T-helper 2 cell treated with Interferon-gamma antibody and Interleukin-4, amounts not matched to agents 100 ng/mL and 5 ng/mL, for 36 hours (primary cell): ENCODE data around the gene ZBBX. TPM values are rescaled to one million over a fixed set of nuclear protein-coding genes. Genes with fewer than 3 reads are reported as not detected.

ENCODE experiments used
- total RNA-seq: library from RNA; stranded (reverse); gene quantifications from 2 replicates; pipeline ENCODE4 v1.2.3, GENCODE V29; 2022

The ZBBX gene
- total RNA-seq, 1 donor from 2014 or later = not detected

Other genes starting within 250 kb of the ZBBX start
- not detected in 2 replicates for gene SERPINI2, start 93.7 kb upstream of the ZBBX start, total RNA-seq